IPS DF 19.7 (cell line): ENCODE results near the gene VMP1.
"Not testable (repeated sequence)": the region's sequence is repeated elsewhere in the genome, so short reads cannot be mapped to it uniquely, and the experiment has no call there.

Source experiments
- DNase-seq: peaks from one replicate; pipeline ENCODE4 v3.0.0-alpha.2; 2013; ENCODE audit warnings: low read depth, low spot score

VMP1 gene

DNA sequence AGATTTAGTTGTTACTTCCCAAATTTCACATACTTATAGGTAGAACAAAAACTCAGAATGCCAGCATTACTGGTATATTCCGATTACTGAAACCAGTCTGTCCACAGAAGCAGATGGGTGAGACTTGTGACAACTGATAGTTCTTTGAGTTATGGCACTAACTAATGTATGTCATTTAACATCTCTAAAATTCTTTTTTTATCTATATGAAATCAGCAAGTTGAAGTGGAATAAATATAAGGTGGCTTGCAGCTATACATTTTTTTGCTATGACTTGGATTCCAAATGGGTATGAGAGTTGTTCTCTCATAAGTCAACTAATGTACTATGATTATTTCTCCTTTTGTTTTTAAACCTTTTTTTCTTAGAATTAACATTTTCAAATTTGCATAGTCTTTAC, 69.1 kb downstream of the VMP1 start:
- no peak for DNase-seq

DNA sequence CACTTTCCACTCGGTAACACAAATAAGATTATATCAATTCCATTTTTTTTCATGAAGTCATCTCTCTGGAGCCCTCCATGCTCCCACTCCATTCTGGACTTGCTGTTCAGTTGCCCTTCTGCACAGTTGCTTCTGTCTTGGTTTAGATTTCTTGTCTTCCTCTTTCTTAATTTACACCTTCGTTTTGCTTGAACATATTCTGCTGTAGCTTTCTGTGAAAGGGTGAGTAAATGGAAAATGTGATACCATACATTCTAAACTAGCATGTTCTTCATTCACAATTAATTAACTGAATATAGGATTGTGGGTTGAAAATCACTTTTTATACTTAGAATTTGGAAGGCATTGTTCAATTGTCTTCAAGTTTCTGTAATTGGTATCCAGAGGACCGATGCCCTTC, 69.6 kb downstream of the VMP1 start:
- DNase-seq, result no peak

DNA sequence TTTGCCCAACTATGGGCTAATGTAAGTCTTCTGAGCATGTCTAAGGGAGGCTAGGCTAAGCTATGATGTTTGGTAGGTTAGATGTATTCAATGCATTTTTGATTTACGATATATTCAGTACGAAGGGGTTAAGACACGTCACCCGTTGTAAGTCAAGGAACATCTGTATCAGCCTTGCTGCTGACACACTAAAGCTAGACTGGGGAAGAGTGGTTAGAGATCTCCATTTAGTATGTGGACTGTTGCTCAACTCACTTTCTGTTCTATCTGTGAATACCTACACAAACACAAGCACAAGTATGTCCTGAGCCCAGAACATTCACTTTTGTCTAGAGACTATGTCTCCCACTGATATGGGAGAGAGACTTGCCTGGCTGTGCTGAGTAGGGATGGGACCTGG, 71.5 kb downstream of the VMP1 start:
- DNase-seq, result no peak

DNA sequence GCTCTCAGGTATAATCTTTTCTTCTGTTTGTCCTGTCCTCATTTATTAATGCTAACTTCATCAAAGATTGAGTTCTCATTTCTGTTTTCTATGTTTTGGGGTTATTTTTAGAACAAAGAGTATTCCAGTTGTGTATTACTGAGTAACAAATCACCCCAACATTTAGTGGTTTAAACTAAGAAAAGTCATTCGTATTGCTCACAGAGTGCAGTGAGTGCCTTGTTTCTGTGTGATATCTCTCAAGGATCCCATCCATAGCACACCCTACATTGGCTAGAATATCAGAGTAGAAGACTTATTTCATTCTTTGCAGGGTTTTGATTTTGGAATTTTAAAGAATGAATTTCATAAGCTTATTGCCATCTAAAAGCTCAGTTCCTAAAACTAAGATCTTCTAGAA, 72.1 kb downstream of the VMP1 start:
- DNase-seq, result no peak

DNA sequence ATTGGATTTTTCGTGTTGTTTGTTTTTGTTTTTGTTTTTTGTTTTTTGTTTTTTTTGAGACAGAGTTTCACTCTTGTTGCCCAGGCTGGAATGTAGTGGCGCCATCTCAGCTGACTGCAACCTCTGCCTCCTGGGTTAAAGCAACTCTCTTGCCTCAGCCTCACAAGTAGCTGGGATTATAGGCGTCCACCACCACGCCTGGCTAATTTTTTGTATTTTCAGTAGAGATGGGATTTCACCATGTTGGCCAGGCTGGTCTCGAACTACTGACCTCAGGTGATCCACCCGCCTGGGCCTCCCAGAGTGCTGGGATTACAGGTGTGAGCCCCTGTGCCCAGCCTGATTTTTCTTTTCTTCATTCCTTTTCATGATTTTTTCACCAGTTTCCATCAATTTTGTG, 73.1 kb downstream of the VMP1 start:
- DNase-seq, result not testable (repeated sequence)

DNA sequence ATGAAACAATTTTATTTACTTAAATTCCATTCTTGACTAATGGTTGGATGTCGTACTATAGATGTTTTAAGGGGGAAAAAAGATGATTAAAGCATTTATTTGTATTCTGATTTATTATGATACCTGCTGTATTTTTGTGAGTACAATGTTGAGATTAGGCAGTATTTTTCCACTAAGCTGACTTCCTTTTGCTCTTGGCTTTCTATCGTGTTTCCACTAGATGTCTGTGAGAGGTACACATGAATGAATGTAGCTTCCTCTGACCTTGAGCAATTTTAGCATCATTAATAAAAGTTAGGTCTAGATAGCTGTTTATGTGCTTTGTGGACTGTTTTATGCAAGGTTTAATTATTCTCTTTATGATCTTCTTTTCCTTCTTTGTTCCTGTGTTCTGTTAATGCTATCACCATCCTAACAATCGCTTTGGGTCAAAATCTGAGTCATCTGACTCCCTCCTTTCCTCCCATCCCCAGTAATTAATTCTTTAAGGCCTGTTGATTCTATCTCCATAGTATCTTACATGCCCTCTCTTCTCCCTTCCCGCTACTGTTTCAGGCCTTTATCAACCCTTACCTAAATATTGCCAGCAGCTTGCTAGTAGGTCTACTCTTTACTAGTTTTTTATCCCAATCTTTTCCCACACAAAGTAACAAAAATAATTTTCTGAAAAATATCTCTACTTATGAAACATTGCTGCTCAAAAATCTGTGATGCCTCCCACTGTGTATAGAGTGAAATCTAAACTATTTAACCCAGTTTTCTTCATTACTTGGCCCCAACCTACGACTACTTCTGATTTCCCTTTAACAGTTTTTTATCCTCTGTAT, 76.0 kb downstream of the VMP1 start:
- DNase-seq, result no peak

DNA sequence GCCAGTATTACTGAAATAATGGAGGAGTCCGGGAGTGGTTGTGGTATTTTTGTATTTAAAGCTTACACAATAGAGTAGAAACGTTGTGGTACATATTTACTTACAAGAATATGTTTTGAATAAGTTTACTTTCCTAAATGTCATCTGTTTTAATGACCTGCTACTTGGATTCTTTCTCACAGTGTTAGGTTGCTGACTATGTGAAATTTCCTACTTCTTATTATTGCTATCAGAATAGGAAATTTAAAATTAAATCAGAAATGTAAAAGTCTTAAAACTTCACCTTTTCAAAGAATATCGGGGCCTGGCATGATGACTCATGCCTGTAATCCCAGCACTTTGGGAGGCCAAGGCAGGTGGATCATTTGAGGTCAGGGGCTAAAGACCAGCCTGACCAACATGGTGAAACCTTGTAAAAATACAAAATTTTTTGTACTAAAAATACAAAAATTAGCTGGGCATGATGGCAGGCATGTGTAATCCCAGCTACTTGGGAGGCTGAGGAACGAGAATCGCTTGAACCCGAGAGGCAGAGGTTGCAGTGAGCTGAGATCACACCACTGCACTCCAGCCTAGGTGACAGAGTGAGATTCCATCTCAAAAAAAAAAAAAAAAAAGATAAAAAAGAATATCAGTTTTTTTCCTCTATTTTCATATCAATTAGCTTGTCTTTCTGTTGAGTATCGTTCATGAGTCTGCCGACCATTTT, 77.8 kb downstream of the VMP1 start:
- DNase-seq, result no peak

DNA sequence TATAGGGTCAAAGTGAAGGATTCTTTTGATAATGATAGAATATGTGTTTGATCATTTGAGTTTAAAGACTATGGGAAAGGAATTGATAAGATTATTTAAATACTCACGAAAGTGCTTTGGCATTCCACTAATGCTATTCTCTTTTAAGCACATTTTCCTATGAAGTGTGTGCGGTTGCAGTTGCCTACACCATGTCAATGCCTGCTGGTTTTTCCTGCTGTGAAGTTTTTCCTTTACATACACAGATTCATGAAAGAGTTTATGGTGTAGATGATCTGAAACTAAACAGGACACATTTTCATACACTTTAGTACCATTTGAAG, 78.7 kb downstream of the VMP1 start:
- no peak for DNase-seq

DNA sequence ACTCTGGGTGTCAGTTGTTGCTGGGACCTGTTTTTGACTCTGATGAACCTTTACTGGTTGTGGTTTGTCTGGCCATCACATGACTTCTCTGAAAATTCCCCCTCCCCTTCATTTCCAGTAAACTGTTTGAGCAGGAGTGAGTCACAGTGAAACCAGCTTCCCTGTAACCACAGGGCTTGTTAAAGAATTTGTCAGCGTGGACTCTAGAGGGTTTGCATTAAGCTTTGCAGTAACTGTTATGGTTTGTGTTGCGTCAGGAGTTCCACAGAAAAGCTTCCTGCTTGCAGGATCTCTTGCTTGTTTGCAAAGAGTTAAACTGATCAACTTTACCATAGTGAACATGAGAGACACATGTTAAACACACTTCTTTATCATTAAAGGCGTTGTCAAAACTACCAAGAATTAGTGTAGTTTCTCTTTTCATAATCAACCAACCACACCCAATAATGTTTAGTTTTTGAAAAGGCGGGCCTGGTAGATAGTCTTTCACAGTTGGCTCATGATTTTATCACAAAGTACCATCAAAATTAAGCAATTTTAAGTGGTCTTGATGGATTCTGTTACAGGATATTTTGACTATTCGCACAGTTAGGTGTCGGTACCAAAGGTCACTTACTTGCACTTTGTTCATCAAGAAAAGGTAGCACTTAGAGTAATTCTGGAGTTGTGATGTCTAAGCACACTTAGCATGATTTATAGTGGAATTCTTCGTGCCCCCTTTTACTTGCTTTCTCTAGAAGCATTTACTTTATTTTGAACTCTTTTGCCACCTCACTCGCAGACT, 79.3 kb downstream of the VMP1 start:
- peak; percentile 40 for DNase-seq

DNA sequence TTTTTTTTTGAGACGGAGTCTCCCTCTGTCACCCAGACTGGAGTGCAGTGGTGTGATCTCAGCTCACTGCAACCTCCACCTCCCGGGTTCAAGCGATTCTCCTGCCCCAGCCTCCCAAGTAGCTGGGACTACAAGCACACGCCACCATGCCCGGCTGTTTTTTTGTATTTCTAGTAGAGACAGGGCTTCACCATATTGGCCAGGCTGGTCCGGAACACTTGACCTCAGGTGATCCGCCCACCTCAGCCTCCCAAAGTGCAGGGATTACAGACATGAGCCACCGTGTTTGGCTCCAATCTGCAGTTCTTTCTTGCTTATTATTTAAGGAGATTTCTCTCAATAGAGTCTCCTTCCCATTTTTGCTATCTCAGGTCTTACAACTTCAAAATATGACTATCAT, 82.4 kb downstream of the VMP1 start:
- not testable (repeated sequence) for DNase-seq

DNA sequence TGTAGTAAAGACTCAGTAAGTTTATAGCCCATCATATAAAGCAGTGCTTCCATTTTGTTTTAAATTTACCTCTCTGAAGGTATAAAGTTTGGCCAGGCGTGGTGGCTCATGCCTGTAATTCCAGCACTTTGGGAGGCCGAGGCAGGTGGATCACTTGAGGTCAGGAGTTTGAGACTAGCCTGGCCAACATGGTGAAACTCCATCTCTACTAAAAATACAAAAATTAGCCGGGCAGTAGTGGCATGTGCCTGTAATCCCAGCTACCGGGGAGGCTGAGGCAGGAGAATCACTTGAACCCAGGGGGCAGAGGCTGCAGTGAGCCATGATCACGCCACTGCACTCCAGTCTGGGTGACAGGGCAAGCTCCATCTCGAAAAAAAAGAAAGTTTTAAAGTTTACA, 83.0 kb downstream of the VMP1 start:
- DNase-seq, result not testable (repeated sequence)

DNA sequence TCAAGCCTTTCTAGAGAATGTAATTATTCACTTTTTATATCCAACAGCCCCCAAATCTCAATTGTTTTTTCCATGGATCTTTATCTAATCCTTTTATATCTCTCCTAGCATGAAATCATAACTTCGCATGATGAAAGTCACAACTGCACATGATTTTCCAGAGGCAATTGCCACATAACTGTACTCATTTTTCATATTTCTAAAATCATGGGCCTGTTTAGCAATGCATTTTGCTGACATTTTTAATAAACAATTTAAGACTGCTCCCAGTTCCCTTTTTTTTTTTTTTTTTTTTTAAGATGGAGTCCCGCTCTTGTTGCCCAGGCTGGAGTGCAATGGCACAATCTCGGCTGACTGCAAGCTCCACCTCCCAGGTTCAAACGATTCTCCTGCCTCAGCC, 83.5 kb downstream of the VMP1 start:
- DNase-seq, result no peak

DNA sequence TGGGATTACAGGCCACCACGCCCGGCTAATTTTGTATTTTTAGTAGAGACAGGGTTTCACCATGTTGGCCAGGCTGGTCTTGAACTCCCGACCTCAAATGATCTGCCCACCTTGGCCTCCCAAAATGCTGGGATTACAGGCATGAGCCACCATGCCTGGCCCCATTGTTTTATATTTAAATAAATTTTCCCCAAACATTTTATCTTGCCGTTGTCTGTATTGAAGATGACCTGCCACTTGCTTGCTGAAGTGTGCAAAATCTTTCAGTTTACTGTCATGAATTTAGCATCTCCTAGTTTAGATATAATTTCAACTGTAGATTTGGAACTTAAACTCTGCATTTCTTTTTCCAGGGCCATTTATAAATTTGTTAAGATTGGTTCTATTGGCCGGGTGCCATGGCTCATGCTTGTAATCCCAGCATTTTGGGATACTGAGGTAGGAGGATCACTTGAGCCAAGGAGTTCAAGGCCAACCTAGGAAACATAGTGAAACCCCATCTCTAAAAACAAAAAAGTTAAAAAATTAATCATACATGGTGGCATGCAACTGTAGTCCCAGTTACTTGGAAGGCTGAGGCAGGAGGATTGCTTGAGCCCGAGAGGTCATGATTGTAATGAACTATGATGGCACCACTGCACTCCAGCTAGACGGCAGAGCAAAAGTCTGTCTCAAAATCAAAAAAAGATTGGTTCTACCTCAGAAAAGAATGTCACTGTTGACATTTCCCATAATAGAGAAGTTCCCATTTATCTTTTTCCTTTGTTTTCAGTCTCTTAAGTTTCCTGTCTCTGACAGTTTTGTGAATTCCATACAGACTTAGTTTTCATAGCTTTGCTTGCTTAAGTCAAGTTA, 84.4 kb downstream of the VMP1 start:
- DNase-seq, result no peak

DNA sequence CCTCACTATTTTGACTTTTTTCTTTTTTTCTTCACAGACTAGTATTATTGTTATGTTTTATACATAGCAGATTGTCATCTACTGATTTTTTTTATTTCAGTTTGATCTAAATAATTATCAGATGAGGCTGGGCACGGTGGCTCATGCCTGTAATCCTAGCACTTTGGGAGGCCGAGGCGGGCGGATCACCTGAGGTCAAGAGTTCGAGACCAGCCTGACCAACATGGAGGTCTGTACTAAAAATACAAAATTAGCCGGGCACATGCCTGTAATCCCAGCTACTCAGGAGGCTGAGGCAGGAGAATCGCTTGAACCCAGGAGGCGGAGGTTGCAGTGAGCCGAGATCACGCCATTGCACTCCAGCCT, 85.0 kb downstream of the VMP1 start:
- DNase-seq, result not testable (repeated sequence)

DNA sequence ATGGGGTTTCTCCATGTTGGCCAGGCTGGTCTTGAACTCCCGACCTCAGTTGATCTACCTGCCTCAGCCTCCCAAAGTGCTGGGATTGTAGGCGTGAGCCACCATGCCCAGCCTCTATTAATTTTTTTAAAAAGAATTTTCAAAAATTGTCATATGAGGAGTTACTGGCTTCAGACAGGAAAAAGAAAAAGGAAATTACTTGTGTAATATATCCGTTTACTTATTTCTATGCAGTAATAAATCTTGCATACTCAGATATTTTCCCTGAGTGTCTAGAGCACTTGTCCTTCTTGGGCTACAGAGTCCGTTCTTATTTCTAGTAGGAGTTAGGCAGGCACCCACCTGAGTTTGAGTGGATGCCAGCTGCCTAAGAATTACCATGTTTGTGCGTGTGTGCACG, 85.8 kb downstream of the VMP1 start:
- DNase-seq, result no peak

DNA sequence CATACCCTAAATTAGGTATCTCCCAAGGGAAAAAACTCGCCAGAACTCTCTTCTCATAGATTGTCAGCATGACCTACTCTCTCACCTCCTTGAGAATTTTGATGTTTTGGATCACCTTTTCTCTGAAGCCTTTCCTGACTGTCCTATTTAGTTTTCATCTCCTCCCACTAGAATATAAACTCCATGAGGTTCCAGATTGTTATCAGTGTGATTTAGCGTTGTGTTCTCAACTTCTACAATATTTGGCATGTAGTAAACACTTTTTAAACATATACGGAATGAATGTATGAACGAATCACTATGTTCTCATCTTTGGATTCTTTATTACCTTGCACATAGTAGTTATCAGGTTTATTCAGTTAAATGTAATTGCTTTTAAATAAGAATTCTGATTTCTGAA, 88.7 kb downstream of the VMP1 start:
- no peak for DNase-seq

DNA sequence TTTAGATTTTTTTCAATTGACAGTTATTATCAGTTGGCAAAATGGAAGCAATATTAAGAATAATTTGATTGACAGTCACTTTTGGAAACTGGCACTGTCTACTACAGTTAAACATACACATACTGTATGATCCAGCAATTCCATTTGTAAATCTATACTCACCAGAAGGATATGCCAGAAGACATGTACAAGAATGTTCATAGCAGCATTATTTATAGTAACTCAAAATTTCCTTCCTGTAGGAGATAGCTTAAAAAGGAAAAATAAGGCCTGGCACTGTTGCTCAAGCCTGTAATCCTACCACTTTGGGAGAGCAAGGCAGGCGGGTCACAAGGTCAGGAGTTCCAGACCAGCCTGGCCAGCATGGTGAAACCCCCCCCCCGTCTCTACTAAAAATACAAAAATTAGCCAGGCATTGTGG, 89.3 kb downstream of the VMP1 start:
- no peak for DNase-seq

DNA sequence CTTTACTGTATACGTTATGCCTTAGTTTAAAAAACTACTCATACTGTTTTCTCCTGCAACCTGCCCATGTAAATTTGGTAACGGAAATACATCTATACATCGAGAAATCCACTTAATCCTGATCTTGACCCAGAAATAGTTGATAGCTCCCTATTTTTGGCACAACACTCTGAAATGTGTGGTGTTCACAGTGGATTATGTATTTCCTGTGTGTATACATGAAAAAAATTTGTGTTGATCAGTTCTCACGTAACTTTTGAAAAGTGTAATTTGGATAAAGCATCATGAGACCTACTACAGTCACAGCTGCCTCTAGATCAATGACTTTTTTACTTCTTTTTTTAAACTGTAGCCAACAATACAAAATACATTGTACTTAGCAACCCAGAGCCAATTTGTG, 90.7 kb downstream of the VMP1 start:
- DNase-seq, result no peak

DNA sequence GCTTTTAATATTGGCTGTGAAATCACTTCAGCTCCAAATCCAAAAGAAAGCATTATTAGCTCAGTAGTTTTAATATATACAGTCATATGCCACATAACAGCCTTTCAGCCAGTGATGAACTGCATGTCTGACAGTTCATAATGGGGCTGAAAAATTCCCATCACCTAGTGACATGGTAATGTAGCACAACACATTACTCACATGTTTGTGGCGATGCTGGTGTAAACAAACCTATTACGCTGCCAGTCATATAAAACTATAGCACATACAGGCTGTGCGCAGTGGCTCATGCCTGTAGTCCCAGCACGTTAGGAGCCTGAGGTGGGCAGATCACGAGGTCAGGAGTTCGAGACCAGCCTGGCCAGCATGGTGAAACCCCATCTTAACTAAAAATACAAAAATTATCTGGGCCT, 93.1 kb downstream of the VMP1 start:
- DNase-seq, result no peak

DNA sequence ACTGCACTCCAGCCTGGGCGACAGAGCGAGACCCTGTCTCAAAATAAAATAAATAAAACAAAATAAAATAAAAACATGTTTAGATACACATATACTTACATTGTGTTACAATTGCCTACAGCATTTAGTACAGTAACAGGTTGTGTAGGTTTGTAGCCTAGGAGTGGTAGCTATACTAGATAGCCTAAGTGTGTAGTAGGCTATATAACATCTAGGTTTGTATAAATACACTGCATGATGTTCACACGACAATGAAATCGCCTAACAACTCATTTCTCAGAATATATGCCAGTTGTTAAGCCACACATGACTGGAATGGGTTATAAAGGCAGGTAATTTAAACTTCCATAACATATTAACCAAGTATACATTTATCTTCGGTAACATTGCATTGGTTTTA, 94.7 kb downstream of the VMP1 start:
- DNase-seq, result no peak

DNA sequence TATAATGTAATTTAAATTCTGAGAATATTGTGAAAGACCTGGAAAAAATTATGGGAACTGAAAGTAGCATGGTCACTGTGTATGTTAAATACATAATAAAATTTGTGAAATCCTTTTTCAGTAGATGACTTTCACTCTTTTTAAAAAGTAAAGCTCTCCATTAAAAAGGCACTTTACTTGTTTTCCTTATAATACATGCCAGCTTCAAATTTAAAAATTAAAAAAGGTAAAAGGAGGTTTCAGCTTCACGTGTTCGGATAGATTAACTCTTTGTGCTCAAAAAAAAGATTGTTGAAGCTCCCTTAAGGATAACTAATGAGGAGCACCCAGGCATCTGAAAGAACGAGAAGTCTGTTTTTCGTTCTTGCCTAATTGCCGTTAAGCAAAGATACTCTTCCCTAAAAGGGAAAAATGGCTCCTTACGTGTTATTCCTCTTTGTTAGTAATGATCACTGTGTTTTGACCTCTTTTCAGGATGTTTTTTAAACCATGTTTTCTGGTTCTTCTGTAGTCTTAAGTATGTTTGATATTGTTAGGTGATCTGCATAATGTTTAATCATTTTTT, 97.5 kb downstream of the VMP1 start:
- no peak for DNase-seq
